GM12878 (cell line): ENCODE results near the gene SERINC1. TPM values are rescaled to one million over a fixed set of nuclear protein-coding genes. Genes with fewer than 3 reads are reported as not detected.

Source experiments
- ATF2 ChIP-seq: IDR thresholded peaks from 2 replicates; pipeline ENCODE4 v1.6.1; 2012; ENCODE audit warnings: low read length, inconsistent platforms
- BCL3 ChIP-seq: IDR thresholded peaks from 2 replicates; pipeline ENCODE4 v1.6.1; 2011; ENCODE audit warnings: borderline replicate concordance, low read depth, mild to moderate bottlenecking, moderate library complexity, low read length; ENCODE audit not compliant: insufficient read depth, poor library complexity, severe bottlenecking
- BRCA1 ChIP-seq: IDR thresholded peaks from 2 replicates; pipeline ENCODE4 v1.6.1; 2011; ENCODE audit warnings: low read depth, low read length, improper control_type of control experiment
- CEBPB ChIP-seq, 2 experiments: fragments of 150-350 bp in 1 of 2; IDR thresholded peaks; 2 replicates each; pipeline ENCODE4 v1.6.1; 2012 to 2014; ENCODE audit warnings: low read depth in 2 of 2, low read length in 2 of 2, borderline replicate concordance in 1 of 2, inconsistent platforms in 1 of 2
- CHD4 ChIP-seq: fragments of 200-600 bp; sonication (generic); IDR thresholded peaks from 2 replicates; pipeline ENCODE4 v1.6.1; 2016; ENCODE audit warnings: mild to moderate bottlenecking
- CREM ChIP-seq: IDR thresholded peaks from 2 replicates; pipeline ENCODE4 v1.6.1; 2014; ENCODE audit warnings: antibody characterized with exemption, low read depth
- DPF2 ChIP-seq: fragments of 450-650 bp; IDR thresholded peaks from 2 replicates; pipeline ENCODE4 v1.6.1; 2017; ENCODE audit warnings: mild to moderate bottlenecking
- ESRRA ChIP-seq: IDR thresholded peaks from 2 replicates; pipeline ENCODE4 v1.6.1; 2012; ENCODE audit warnings: mild to moderate bottlenecking, low read length, improper control_type of control experiment
- FOXM1 ChIP-seq: IDR thresholded peaks from 2 replicates; pipeline ENCODE4 v1.6.1; 2012; ENCODE audit warnings: low read depth, mild to moderate bottlenecking, inconsistent platforms, low read length, moderate library complexity
- HDAC2 ChIP-seq: fragments of 200-600 bp; sonication (generic); IDR thresholded peaks from 2 replicates; pipeline ENCODE4 v1.6.1; 2017
- HDGF ChIP-seq: fragments of 450-650 bp; IDR thresholded peaks from 2 replicates; pipeline ENCODE4 v1.6.1; 2016; ENCODE audit warnings: antibody characterized with exemption
- JUNB ChIP-seq: IDR thresholded peaks from 2 replicates; pipeline ENCODE4 v1.6.1; 2016; ENCODE audit warnings: antibody characterized with exemption, mild to moderate bottlenecking
- KLF5 ChIP-seq: fragments of 450-650 bp; IDR thresholded peaks from 2 replicates; pipeline ENCODE4 v1.6.1; 2014; ENCODE audit warnings: mild to moderate bottlenecking; ENCODE audit not compliant: partially characterized antibody
- NFIC ChIP-seq: IDR thresholded peaks from 2 replicates; pipeline ENCODE4 v1.6.1; 2012; ENCODE audit warnings: low read depth, mild to moderate bottlenecking, inconsistent platforms, low read length, moderate library complexity
- NRF1 ChIP-seq: conservative IDR thresholded peaks from 2 replicates; pipeline ENCODE4 v1.6.1; 2011; ENCODE audit warnings: mild to moderate bottlenecking, low read depth, low read length, improper control_type of control experiment
- RAD51 ChIP-seq: fragments of 450-650 bp; IDR thresholded peaks from 2 replicates; pipeline ENCODE4 v1.6.1; 2016; ENCODE audit warnings: moderate library complexity, mild to moderate bottlenecking, inconsistent platforms
- RFX5 ChIP-seq: IDR thresholded peaks from 2 replicates; pipeline ENCODE4 v1.6.1; 2011; ENCODE audit warnings: low read depth, low read length, improper control_type of control experiment
- RUNX3 ChIP-seq: IDR thresholded peaks from 2 replicates; pipeline ENCODE4 v1.6.1; 2012; ENCODE audit warnings: low read length, inconsistent platforms
- SMARCA5 ChIP-seq: fragments of 450-650 bp; IDR thresholded peaks from 2 replicates; pipeline ENCODE4 v1.6.1; 2017; ENCODE audit warnings: mild to moderate bottlenecking
- SP1 ChIP-seq: IDR thresholded peaks from one replicate; pipeline ENCODE4 v1.6.1; 2011; ENCODE audit warnings: low read depth, low read length
- SREBF1 ChIP-seq: IDR thresholded peaks from 2 replicates; pipeline ENCODE4 v1.6.1; 2012; ENCODE audit warnings: mild to moderate bottlenecking, low read length
- SREBF2 ChIP-seq: IDR thresholded peaks from 2 replicates; pipeline ENCODE4 v1.6.1; 2012; ENCODE audit warnings: mild to moderate bottlenecking, low read length
- ZNF622 ChIP-seq: fragments of 450-650 bp; IDR thresholded peaks from 2 replicates; pipeline ENCODE4 v1.6.1; 2017; ENCODE audit warnings: mild to moderate bottlenecking, inconsistent platforms
- ZNF687 ChIP-seq: fragments of 450-650 bp; IDR thresholded peaks from 2 replicates; pipeline ENCODE4 v1.6.1; 2017; ENCODE audit warnings: mild to moderate bottlenecking, moderate library complexity
- ZZZ3 ChIP-seq: IDR thresholded peaks from 2 replicates; pipeline ENCODE4 v1.6.1; 2011; ENCODE audit warnings: low read depth; ENCODE audit not compliant: control insufficient read depth, insufficient read length
- polyA plus RNA-seq, 11 experiments: library from polyadenylated mRNA; depleted of rRNA in 4 of 11; unstranded in 6 of 11; stranded (reverse) in 5 of 11; fragments of >200 nt; fragmentation: Nextera tagmentation in 4 of 11; fragmentation: Illumina TruSeq in 1 of 11; extraction: Ambion mirVana in 4 of 11; extraction: Trizol in 1 of 11; gene quantifications; 1 replicate in 1 of 11; 2 replicates in 10 of 11; pipeline versions ENCODE4 v1.2.1 to v1.2.3, GENCODE V29; 2011 to 2016; ENCODE audit warnings: inconsistent platforms in 2 of 11, missing spikeins in 2 of 11, low read depth in 1 of 11
- total RNA-seq, 4 experiments: library from RNA; depleted of rRNA in 3 of 4; stranded (reverse); fragments of >200 nt in 3 of 4; fragmentation: Illumina TruSeq in 1 of 4; extraction: Trizol in 1 of 4; gene quantifications; 2 replicates each; pipeline versions ENCODE4 v1.2.1 to v1.2.3, GENCODE V29; 2013 to 2021
- TF ChIP-seq, protein P1 (sequence below): fragments of 450-650 bp; IDR thresholded peaks from 2 replicates; pipeline ENCODE4 v1.6.1; 2017; ENCODE audit warnings: low read depth, mild to moderate bottlenecking, moderate library complexity

The SERINC1 gene
- total and polyA plus RNA-seq, 10 of the 15 experiments (the other 5 are each of a cell fraction or from before 2014, with no cell fraction given): 18.5 to 45.7 (median 31.1) TPM

DNA sequence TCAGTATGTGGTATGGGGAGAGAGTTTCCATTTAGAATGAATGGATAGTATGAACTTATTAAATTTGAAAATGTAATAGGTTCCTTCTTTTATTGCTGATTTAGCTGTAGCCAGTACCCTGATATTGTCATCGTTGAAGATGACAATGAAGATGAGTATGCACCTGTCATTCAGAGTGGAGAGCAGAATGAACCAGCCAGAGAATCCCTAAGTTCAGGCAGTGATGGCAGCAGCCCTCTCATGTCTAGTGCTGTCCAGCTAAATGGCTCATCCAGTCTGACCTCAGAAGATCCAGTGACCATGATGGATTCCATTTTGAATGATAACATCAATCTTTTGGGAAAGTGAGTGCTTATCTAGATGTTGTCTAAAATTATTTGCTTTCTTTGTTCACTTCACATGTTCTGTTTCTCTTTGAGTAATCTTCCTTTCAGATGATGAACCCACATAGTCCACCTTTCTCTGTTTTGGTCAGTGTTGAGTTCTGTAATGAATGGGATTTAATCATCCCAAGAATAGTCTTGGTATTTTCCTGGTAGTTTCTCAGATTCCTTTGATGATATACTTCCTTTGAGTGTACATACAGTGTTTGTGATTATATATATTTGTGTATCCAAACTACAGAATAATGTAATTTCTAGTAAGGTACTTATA is 48.9 kb downstream of the SERINC1 start (continued):
- TF ChIP-seq RFX5 (no peak), ESRRA (no peak), ATF2 (peak; percentile 95), ZNF687 (no peak), DPF2 (peak; percentile 86), SREBF1 (no peak), SMARCA5 (no peak), SP1 (no peak), RAD51 (no peak), CEBPB (IDR thresholded peaks at IDR 0.05; ENCODE audit: borderline replicate concordance in 1 of 2, low read depth in 2 of 2, low read length in 2 of 2) (peak in 1 of 2 experiments; percentile 34; a peak in 1 of 4 replicates), BRCA1 (no peak), FOXM1 (peak; percentile 95), ZZZ3 (no peak), ZNF622 (no peak), CREM (peak; percentile 84), RUNX3 (peak; percentile 97), BCL3 (peak; percentile 72), CHD4 (no peak), NFIC (peak; percentile 99), HDAC2 (no peak), SREBF2 (no peak), JUNB (peak; percentile 99), HDGF (no peak), KLF5 (no peak), NRF1 (no peak)
- TF ChIP-seq, protein P1, sequence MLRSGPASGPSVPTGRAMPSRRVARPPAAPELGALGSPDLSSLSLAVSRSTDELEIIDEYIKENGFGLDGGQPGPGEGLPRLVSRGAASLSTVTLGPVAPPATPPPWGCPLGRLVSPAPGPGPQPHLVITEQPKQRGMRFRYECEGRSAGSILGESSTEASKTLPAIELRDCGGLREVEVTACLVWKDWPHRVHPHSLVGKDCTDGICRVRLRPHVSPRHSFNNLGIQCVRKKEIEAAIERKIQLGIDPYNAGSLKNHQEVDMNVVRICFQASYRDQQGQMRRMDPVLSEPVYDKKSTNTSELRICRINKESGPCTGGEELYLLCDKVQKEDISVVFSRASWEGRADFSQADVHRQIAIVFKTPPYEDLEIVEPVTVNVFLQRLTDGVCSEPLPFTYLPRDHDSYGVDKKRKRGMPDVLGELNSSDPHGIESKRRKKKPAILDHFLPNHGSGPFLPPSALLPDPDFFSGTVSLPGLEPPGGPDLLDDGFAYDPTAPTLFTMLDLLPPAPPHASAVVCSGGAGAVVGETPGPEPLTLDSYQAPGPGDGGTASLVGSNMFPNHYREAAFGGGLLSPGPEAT: peak; percentile 61; the same call in 1 of the 2 replicates
